A549 (cell line): ENCODE measurements around the gene TIMP3. TPM values are rescaled to one million over a fixed set of nuclear protein-coding genes. Genes with fewer than 3 reads are reported as not detected.

ENCODE experiments used
- ATAC-seq, 2 experiments: fragments of 200-7000 bp in 1 of 2; fragments of >200 bp in 1 of 2; cut with Nextera tagmentation in 1 of 2; cut with Tn5 transposase in 1 of 2; 3 replicates each; pipeline versions ENCODE4 v1.8.0 to v1.9.1; 2018 to 2020; ENCODE audit warnings: mild to moderate bottlenecking in 1 of 2, moderate library complexity in 1 of 2
- CTCF ChIA-PET: fragments of 300-600 bp; sonication (Branson Sonifier 250); formaldehyde crosslinking; extraction: SDS; loops from one replicate; lab custom pipeline; 2021; ENCODE audit warnings: antibody characterized with exemption, inconsistent platforms; lab: Yijun Ruan, JAX
- POLR2A ChIA-PET: fragments of 350-600 bp; formaldehyde crosslinking; extraction: SDS; loops from one replicate; lab custom pipeline; 2021; ENCODE audit warnings: antibody characterized with exemption, inconsistent platforms; lab: Yijun Ruan, JAX
- DNase-seq, 2 experiments: peaks; one replicate each; pipeline versions ENCODE4 v3.0.0 to v3.0.0-alpha.2; 2011 to 2016; ENCODE audit warnings: low read depth in 1 of 2, low spot score in 1 of 2
- FAIRE-seq: peaks from 2 replicates; lab custom pipeline; 2011; peaks lifted over from hg19 to GRCh38; lab: Jason Lieb, UNC
- H3K27ac ChIP-seq, 2 experiments: fragments of >200 bp; sonication (Bioruptor Twin); formaldehyde crosslinking; 3 replicates each; pipeline ENCODE4 v1.5.1; 2016 to 2017
- H3K4me1 ChIP-seq: fragments of >200 bp; sonication (Bioruptor Twin); formaldehyde crosslinking; 3 replicates; pipeline ENCODE4 v1.6.1; 2016
- H3K4me2 ChIP-seq: fragments of >200 bp; sonication (Bioruptor Twin); formaldehyde crosslinking; 3 replicates; pipeline ENCODE4 v1.6.1; 2016
- H3K4me3 ChIP-seq: fragments of >200 bp; sonication (Bioruptor Twin); formaldehyde crosslinking; 3 replicates; pipeline ENCODE4 v1.5.1; 2016
- H3K9me3 ChIP-seq: fragments of >200 bp; sonication (Bioruptor Twin); formaldehyde crosslinking; 3 replicates; pipeline ENCODE4 v1.6.1; 2016
- CBX8 ChIP-seq: fragments of 200-600 bp; sonication (generic); IDR thresholded peaks from 2 replicates; pipeline ENCODE4 v1.6.1; 2016
- CEBPB ChIP-seq, 2 experiments: fragments of >200 bp in 1 of 2; sonication (Bioruptor Twin) in 1 of 2; formaldehyde crosslinking in 1 of 2; IDR thresholded peaks; 2 replicates each; pipeline ENCODE4 v1.6.1; 2012 to 2016
- CHD2 ChIP-seq: fragments of 150-350 bp; IDR thresholded peaks from 2 replicates; pipeline ENCODE4 v1.6.1; 2014; ENCODE audit warnings: low read length; ENCODE audit not compliant: partially characterized antibody
- CTCF ChIP-seq: fragments of >200 bp; sonication (Bioruptor Twin); formaldehyde crosslinking; IDR thresholded peaks from 3 replicates; pipeline ENCODE4 v1.5.1; 2016
- EHF ChIP-seq: fragments of 250-450 bp; sonication (Bioruptor Pico); IDR thresholded peaks from 2 replicates; pipeline ENCODE4 v1.5.0; 2020; ENCODE audit warnings: mild to moderate bottlenecking
- ESRRA ChIP-seq: fragments of 150-350 bp; IDR thresholded peaks from 2 replicates; pipeline ENCODE4 v1.6.1; 2014; ENCODE audit warnings: mild to moderate bottlenecking, low read length, borderline replicate concordance
- HOXA7 ChIP-seq: fragments of 250-450 bp; sonication (Bioruptor Pico); IDR thresholded peaks from 2 replicates; pipeline ENCODE4 v1.5.0; 2020; ENCODE audit warnings: mild to moderate bottlenecking, moderate library complexity
- KDM1A ChIP-seq: fragments of 200-600 bp; sonication (generic); IDR thresholded peaks from 2 replicates; pipeline ENCODE4 v1.6.1; 2016; ENCODE audit warnings: low read depth, mild to moderate bottlenecking
- KDM5A ChIP-seq: fragments of 200-600 bp; sonication (generic); IDR thresholded peaks from 2 replicates; pipeline ENCODE4 v1.6.1; 2016; ENCODE audit warnings: antibody characterized with exemption, mild to moderate bottlenecking
- MAFK ChIP-seq: fragments of 450-650 bp; IDR thresholded peaks from 2 replicates; pipeline ENCODE4 v1.6.1; 2014; ENCODE audit not compliant: partially characterized antibody
- MYC ChIP-seq: IDR thresholded peaks from 2 replicates; pipeline ENCODE4 v1.6.1; 2012; ENCODE audit warnings: mild to moderate bottlenecking, inconsistent platforms, low read length, improper control_type of control experiment, borderline replicate concordance
- NPAS2 ChIP-seq: fragments of 250-450 bp; sonication (Bioruptor Pico); IDR thresholded peaks from 2 replicates; pipeline ENCODE4 v1.8.0; 2022; ENCODE audit warnings: mild to moderate bottlenecking, moderate library complexity, borderline replicate concordance
- PHF8 ChIP-seq: fragments of 200-600 bp; sonication (generic); IDR thresholded peaks from 2 replicates; pipeline ENCODE4 v1.6.1; 2016; ENCODE audit warnings: low read depth, mild to moderate bottlenecking, antibody characterized with exemption, moderate library complexity, borderline replicate concordance
- POLR2AphosphoS2 ChIP-seq: conservative IDR thresholded peaks from 2 replicates; pipeline ENCODE4 v1.6.1; 2012; ENCODE audit warnings: low read length, improper control_type of control experiment, inconsistent platforms
- RCOR1 ChIP-seq: fragments of 150-350 bp; IDR thresholded peaks from 2 replicates; pipeline ENCODE4 v1.6.1; 2014; ENCODE audit warnings: antibody characterized with exemption, low read length, low read depth
- TFCP2L1 ChIP-seq: fragments of 250-450 bp; sonication (Bioruptor Pico); IDR thresholded peaks from 2 replicates; pipeline ENCODE4 v1.5.0; 2021; ENCODE audit warnings: mild to moderate bottlenecking
- USF2 ChIP-seq: fragments of 450-650 bp; IDR thresholded peaks from 2 replicates; pipeline ENCODE4 v1.6.1; 2014; ENCODE audit warnings: antibody characterized with exemption
- ZFP36 ChIP-seq: fragments of 450-650 bp; IDR thresholded peaks from 2 replicates; pipeline ENCODE4 v1.6.1; 2014; ENCODE audit warnings: borderline replicate concordance; ENCODE audit not compliant: partially characterized antibody
- ZNF302 ChIP-seq: fragments of 250-450 bp; sonication (Bioruptor Pico); IDR thresholded peaks from 2 replicates; pipeline ENCODE4 v1.9.0; 2021; ENCODE audit warnings: inconsistent platforms, mild to moderate bottlenecking, moderate library complexity
- WGBS: methylation state at CpG from one replicate; pipeline ENCODE4 v1.1.6; 2017; ENCODE audit errors: missing lambda C conversion rate; 5-methylcytosine and 5-hydroxymethylcytosine counted together
- polyA plus RNA-seq, 4 experiments: library from polyadenylated mRNA; depleted of rRNA in 3 of 4; stranded (reverse); fragments of >200 nt; fragmentation: RNase III in 1 of 4; extraction: RNeasy Plus Mini Kit Qiagen cat#74134 plus additional on column Dnase treatment in 1 of 4; gene quantifications; 2 replicates in 3 of 4; 3 replicates in 1 of 4; pipeline ENCODE4 v1.2.3, GENCODE V29; 2011 to 2017
- TF ChIP-seq, protein P1 (sequence below): fragments of >200 bp; sonication (Bioruptor Twin); formaldehyde crosslinking; IDR thresholded peaks from 3 replicates; pipeline ENCODE4 v1.6.1; 2016
- TF ChIP-seq, protein P2 (sequence below): IDR thresholded peaks from 2 replicates; pipeline ENCODE4 v1.6.1; 2012
- TF ChIP-seq, protein P3 (sequence below): fragments of 250-450 bp; sonication (Bioruptor Pico); IDR thresholded peaks from 2 replicates; pipeline ENCODE4 v1.5.0; 2021; ENCODE audit warnings: mild to moderate bottlenecking, moderate library complexity, borderline replicate concordance

TIMP3 gene
- polyA plus RNA-seq, 2 of the 4 experiments (the other 2 are of a cell fraction) = 1.4 to 1.7 TPM

DNA sequence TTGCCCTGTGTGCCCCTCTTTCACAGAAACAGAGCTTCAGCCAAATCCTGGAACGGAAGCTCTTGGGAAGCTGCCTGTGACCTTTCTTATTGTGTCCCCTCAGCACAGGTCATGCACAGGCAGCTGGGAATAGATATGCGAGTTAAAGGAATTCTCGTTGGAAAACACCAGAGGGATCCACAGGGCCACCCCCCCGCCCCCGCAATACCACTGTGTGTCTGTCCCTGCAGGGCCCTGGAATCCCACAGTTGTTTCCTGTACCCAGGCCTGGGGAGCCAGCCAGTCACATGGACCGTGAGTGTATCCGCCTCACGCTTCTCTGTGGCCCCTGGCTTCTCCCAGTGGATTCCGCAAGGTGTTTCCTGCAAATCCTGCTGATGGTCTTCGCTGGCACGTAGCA lies 29.0 kb downstream of the TIMP3 start (continued):
- TF ChIP-seq, protein P1, sequence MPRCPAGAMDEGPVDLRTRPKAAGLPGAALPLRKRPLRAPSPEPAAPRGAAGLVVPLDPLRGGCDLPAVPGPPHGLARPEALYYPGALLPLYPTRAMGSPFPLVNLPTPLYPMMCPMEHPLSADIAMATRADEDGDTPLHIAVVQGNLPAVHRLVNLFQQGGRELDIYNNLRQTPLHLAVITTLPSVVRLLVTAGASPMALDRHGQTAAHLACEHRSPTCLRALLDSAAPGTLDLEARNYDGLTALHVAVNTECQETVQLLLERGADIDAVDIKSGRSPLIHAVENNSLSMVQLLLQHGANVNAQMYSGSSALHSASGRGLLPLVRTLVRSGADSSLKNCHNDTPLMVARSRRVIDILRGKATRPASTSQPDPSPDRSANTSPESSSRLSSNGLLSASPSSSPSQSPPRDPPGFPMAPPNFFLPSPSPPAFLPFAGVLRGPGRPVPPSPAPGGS = no peak
- TF ChIP-seq MYC = no peak
- no peak for TF ChIP-seq USF2

- WGBS = 26% methylated on average over 2 of the region's 2 CpGs
- Histone ChIP-seq H3K4me2 (no peak overlapping the region), H3K27ac (no peak overlapping the region)
- FAIRE-seq = no peak
- CTCF ChIA-PET = interaction anchor here (1.3 to 2.7 kb wide), 3 partner anchors 34 to 302 kb away, joined by 3 to 9 read pairs (median 6); no protein-coding TSS in a partner anchor
- no peak for TF ChIP-seq POLR2AphosphoS2
- TF ChIP-seq TFCP2L1 (CRISPR knock-in tag) = no peak
- no peak for TF ChIP-seq MAFK
- no peak for TF ChIP-seq CHD2
- TF ChIP-seq ZNF302 = no peak
- no peak for TF ChIP-seq USF2
- no peak for TF ChIP-seq ZFP36
- TF ChIP-seq CEBPB (IDR thresholded peaks at IDR 0.05) = no peak
- TF ChIP-seq KDM1A = no peak
- no peak for TF ChIP-seq RCOR1
- TF ChIP-seq KDM5A = no peak
- TF ChIP-seq HOXA7 (CRISPR knock-in tag) = no peak
- TF ChIP-seq CTCF = no peak
- TF ChIP-seq NPAS2 (CRISPR knock-in tag) = no peak
- TF ChIP-seq, protein P2, sequence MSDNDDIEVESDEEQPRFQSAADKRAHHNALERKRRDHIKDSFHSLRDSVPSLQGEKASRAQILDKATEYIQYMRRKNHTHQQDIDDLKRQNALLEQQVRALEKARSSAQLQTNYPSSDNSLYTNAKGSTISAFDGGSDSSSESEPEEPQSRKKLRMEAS = no peak
- no peak for TF ChIP-seq CBX8
- no peak for TF ChIP-seq ESRRA
- TF ChIP-seq PHF8 = no peak
- TF ChIP-seq, protein P3, sequence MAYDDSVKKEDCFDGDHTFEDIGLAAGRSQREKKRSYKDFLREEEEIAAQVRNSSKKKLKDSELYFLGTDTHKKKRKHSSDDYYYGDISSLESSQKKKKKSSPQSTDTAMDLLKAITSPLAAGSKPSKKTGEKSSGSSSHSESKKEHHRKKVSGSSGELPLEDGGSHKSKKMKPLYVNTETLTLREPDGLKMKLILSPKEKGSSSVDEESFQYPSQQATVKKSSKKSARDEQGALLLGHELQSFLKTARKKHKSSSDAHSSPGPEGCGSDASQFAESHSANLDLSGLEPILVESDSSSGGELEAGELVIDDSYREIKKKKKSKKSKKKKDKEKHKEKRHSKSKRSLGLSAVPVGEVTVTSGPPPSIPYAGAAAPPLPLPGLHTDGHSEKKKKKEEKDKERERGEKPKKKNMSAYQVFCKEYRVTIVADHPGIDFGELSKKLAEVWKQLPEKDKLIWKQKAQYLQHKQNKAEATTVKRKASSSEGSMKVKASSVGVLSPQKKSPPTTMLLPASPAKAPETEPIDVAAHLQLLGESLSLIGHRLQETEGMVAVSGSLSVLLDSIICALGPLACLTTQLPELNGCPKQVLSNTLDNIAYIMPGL (CRISPR knock-in tag) = no peak
- TF ChIP-seq EHF (CRISPR knock-in tag) = no peak
- TF ChIP-seq, all 56 proteins: peak for 0
- Histone ChIP-seq H3K4me3 (no peak overlapping the region), H3K9me3 (no peaks in the 10 kb centered on the region), H3K4me1 (no peaks in the 10 kb centered on the region)
- no peak for ATAC-seq
- no peak for DNase-seq
- POLR2A ChIA-PET = no interaction called here
Measured at GRCh38 chr22:32830957-32831356, 29.5 kb downstream of the TIMP3 start.
